Measurements from ENCODE around the gene SLC25A51. TPM values are rescaled to one million over a fixed set of nuclear protein-coding genes. Genes with fewer than 3 reads are reported as not detected.

The SLC25A51 gene
- total and polyA plus RNA-seq, 4 donors, result 3.8 to 24.4 (median 9.1) TPM

GRCh38 chr9:37909326-37909725 lies 5.4 kb upstream of the SLC25A51 start (continued):
- TF ChIP-seq MAX (IDR thresholded peaks at IDR 0.05) (no peak), HNF4G (IDR thresholded peaks at IDR 0.05) (no peak)

- TF ChIP-seq HNF4G (IDR thresholded peaks at IDR 0.05) (no peak), RAD21 (IDR thresholded peaks at IDR 0.05) (peak in 1 of 2 donors; percentile 22), CTCF (IDR thresholded peaks at IDR 0.05; ENCODE audit: low read depth, low read length, missing input control) (no peak), FOXA1 (IDR thresholded peaks at IDR 0.05) (no peak), JUND (IDR thresholded peaks at IDR 0.05) (peak; percentile 64 to 73), YY1 (IDR thresholded peaks at IDR 0.05) (peak; percentile 40), HNF4A (conservative IDR thresholded peaks at IDR 0.05) (peak; percentile 50 to 69), ATF3 (IDR thresholded peaks at IDR 0.05) (peak; percentile 14), GABPA (IDR thresholded peaks at IDR 0.05 in 1 of 2, conservative IDR thresholded peaks at IDR 0.05 in 1 of 2) (peak in 1 of 2 donors; percentile 31), REST (IDR thresholded peaks at IDR 0.05) (no peak), NR2F2 (IDR thresholded peaks at IDR 0.05) (no peak), MAX (IDR thresholded peaks at IDR 0.05) (no peak), ZBTB33 (IDR thresholded peaks at IDR 0.05) (no peak), SP1 (IDR thresholded peaks at IDR 0.05) (peak; percentile 40), FOXA2 (IDR thresholded peaks at IDR 0.05) (peak; percentile 62), EGR1 (IDR thresholded peaks at IDR 0.05; ENCODE audit: low read depth in 2 of 2) (no peak), RXRA (IDR thresholded peaks at IDR 0.05) (peak; percentile 75 to 83), TAF1 (conservative IDR thresholded peaks at IDR 0.05) (no peak)
- H3K27ac ChIP-seq (ENCODE audit: low read depth in 1 of 2, low read length in 2 of 2), result peak overlapping the region; percentile 16 to 39
- H3K9me3 ChIP-seq (ENCODE audit: control insufficient read depth in 4 of 4, low read length in 3 of 4), result no peaks in the 10 kb centered on the region
- no peak overlapping the region for H3K4me3 ChIP-seq (ENCODE audit: low read depth in 1 of 3, low read length in 3 of 3)
- peak; percentile 19 for DNase-seq (ENCODE audit: low spot score)
- H3K9ac ChIP-seq (ENCODE audit: low read depth in 1 of 2, low read length in 2 of 2), result no peak overlapping the region
- H3K27me3 ChIP-seq (ENCODE audit: control insufficient read depth in 4 of 4, insufficient read depth in 4 of 4, low read length in 3 of 4), result no peaks in the 10 kb centered on the region
- WGBS, result 47% methylated on average over 4 of the region's 4 CpGs
- H3K36me3 ChIP-seq (ENCODE audit: control insufficient read depth in 4 of 4, insufficient read depth in 3 of 4, low read depth in 1 of 4, low read length in 3 of 4), result no peaks in the 10 kb centered on the region
- H3K4me1 ChIP-seq (ENCODE audit: control insufficient read depth in 4 of 4, insufficient read depth in 4 of 4, low read length in 3 of 4), result peaks cover 5 to 17% (median 11%) of the 10 kb centered on the region in 4 donors
Observed at GRCh38 chr9:37908698-37909186, 4.8 kb upstream of the SLC25A51 start.
